22Rv1 (cell line): Measurements from ENCODE around the gene ZFP36.

Experiments used
- H3K27ac ChIP-seq: fragments of 450-650 bp; 2 replicates; pipeline ENCODE4 v1.5.1; 2017
- ZFX ChIP-seq: fragments of 450-650 bp; IDR thresholded peaks from 2 replicates; pipeline ENCODE4 v1.6.1; 2017; ENCODE audit warnings: antibody characterized with exemption, borderline replicate concordance
- TF ChIP-seq, protein P1 (sequence below): fragments of 450-650 bp; IDR thresholded peaks from 2 replicates; pipeline ENCODE4 v1.5.1; 2017; ENCODE audit warnings: mild to moderate bottlenecking

Gene ZFP36

GRCh38 chr19:39398297-39398864, 8.3 kb upstream of the ZFP36 start:
- H3K27ac ChIP-seq: peak overlapping the region; percentile 36; the same call in 1 of the 2 replicates
- TF ChIP-seq ZFX: no peak
- TF ChIP-seq, protein P1, sequence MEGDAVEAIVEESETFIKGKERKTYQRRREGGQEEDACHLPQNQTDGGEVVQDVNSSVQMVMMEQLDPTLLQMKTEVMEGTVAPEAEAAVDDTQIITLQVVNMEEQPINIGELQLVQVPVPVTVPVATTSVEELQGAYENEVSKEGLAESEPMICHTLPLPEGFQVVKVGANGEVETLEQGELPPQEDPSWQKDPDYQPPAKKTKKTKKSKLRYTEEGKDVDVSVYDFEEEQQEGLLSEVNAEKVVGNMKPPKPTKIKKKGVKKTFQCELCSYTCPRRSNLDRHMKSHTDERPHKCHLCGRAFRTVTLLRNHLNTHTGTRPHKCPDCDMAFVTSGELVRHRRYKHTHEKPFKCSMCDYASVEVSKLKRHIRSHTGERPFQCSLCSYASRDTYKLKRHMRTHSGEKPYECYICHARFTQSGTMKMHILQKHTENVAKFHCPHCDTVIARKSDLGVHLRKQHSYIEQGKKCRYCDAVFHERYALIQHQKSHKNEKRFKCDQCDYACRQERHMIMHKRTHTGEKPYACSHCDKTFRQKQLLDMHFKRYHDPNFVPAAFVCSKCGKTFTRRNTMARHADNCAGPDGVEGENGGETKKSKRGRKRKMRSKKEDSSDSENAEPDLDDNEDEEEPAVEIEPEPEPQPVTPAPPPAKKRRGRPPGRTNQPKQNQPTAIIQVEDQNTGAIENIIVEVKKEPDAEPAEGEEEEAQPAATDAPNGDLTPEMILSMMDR: no peak

DNA sequence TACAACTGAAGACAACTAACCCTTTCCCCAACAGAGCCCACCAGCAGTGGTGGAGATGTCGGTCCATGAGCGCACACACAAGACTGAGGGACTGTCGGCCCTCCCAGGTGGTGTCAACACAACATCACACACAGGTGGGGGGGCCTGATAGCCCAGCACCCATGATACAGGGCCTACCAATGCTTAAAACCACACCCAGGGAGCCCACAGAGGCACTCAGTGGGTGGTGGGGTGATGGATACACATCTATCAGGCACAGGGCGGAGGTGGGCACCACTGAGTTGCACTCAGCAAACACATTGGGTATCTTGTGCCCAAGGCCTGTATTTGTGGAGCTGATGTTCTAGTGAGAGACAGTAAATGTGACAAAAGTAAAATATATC, 7.0 kb upstream of the ZFP36 start:
- no peak overlapping the region for H3K27ac ChIP-seq
- TF ChIP-seq ZFX: no peak
- TF ChIP-seq, protein P1: no peak

GRCh38 chr19:39400061-39400460, 6.6 kb upstream of the ZFP36 start:
- H3K27ac ChIP-seq: 0 out of 2 replicates have a peak overlapping the region, but pooled peaks have one; percentile 18
- TF ChIP-seq ZFX: no peak
- TF ChIP-seq, protein P1: no peak

GRCh38 chr19:39401070-39401548, 5.5 kb upstream of the ZFP36 start:
- peak overlapping the region; percentile 81; the same call in 1 of the 2 replicates for H3K27ac ChIP-seq

DNA sequence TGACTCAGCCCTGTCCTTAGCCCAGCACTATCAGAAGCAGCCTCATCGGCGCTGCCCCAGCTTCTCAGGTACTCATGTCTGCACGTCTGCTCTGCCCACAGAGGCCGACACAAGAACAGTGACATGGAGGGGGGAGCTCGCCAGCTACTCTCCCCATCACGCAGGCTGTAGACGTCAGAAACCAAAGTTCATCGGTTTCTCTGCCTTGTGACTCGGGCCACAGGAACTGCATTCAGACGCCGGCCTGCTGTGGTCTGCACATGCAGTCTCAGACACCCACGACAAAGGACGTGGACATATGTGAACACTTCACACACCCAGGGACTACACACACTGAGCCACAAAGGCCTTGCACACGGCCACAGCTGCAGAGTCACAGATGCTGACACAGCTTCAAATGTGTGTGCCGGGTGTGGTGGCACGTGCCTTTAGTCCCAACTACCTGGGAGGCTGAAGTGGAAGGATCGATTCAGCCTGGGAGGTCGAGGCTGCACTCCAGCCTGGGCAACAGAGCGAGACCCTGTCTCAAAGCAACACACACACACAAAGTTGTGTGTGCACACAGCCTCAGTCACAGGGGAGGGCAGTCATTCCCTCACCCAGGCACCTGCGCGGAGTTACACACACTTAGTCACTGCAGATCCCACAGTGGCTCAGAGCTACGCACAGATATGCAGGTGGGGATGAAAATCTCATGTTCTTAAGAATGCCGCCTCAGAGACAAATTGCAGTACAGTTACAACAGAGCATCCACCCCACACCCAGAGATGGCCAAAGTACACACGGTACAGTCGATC, 4.9 kb upstream of the ZFP36 start:
- H3K27ac ChIP-seq: peak overlapping the region; percentile 81
- TF ChIP-seq, protein P1: no peak
- no peak for TF ChIP-seq ZFX

More at GRCh38 chr19:39401070-39401548, 5.5 kb upstream of the ZFP36 start:
- TF ChIP-seq ZFX: no peak
- TF ChIP-seq, protein P1: no peak

DNA sequence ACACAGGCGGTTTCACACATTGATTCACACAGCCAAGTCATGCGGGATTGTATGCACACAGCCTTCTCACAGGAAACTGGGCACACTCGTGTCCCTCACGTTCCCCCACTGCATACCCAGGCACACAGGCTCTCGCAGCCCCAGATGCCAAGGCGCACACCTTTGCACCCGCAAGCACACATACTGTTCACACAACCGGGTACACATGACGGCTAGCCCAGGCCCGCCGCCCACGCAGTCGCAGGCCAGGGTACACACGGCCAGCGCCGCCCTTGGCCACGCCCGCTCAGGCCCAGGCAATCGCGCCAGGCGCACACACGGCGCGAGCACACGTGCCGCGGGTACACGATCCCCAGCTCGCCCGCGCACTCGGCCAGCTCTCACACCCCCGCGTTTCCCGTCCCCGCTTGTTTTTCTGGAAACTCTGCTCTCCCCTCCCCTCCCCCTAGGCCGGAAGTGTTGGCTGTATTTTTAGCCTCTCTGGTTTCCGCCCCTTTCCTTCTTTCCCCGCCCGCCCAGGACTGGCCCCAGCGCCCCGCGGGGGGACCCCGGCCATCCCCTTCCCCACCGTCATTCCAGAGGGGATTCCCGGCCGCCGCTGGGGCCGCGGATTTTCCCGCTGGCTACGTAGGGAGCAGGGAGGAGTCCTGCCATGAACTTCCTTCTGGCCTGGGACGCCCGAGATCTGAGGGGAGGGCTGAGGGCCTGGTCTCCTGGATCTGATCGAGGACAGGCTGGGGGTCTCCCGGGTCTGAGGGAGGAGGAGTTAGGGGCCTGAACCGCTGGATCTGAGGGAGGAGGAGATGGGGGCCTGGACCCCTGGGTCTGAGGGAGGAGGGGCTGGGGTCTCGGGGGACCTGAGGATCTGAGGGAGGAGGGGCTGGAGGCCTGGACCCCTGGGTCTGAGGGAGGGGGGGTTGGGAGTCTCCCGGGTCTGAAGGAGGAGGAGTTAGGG, 4.0 kb upstream of the ZFP36 start:
- H3K27ac ChIP-seq: peak overlapping the region; percentile 81
- no peak for TF ChIP-seq ZFX
- TF ChIP-seq, protein P1: no peak
